NCI-H446 treated with DMSO at 0.1 percent for 48 hours (cell line): ENCODE measurements around the gene C1GALT1.
A peak's percentile ranks its signal among the peaks of the same experiment; 100 is the strongest.
"Not testable (repeated sequence)": the region's sequence is repeated elsewhere in the genome, so short reads cannot be mapped to it uniquely, and the experiment has no call there.

Experiments
- DNase-seq: peaks from one replicate; lab custom pipeline; 2025; lab: John Stamatoyannopoulos, UW

The C1GALT1 gene

GRCh38 chr7:7182156-7183060 lies at the start of gene C1GALT1:
TSS of gene C1GALT1 (plus strand) at chr7:7182544. CDS start at chr7:7234320, 51,776 bp downstream.
- peak; percentile 97 for DNase-seq

- DNase-seq, result no peak
Observed at GRCh38 chr7:7134046-7134445, 48.3 kb upstream of the C1GALT1 start.

GRCh38 chr7:7135074-7135473 lies 47.3 kb upstream of the C1GALT1 start:
- no peak for DNase-seq

GRCh38 chr7:7135924-7136323 lies 46.4 kb upstream of the C1GALT1 start:
- not testable (repeated sequence) for DNase-seq

GRCh38 chr7:7136466-7137381 lies 45.6 kb upstream of the C1GALT1 start:
- DNase-seq, result no peak

- no peak for DNase-seq
Observed at GRCh38 chr7:7138897-7139296, 43.4 kb upstream of the C1GALT1 start.

GRCh38 chr7:7143404-7143803 lies 38.9 kb upstream of the C1GALT1 start:
- DNase-seq, result not testable (repeated sequence)

GRCh38 chr7:7145151-7145550 lies 37.2 kb upstream of the C1GALT1 start:
- DNase-seq, result not testable (repeated sequence)

- no peak for DNase-seq
Observed at GRCh38 chr7:7146837-7147236, 35.5 kb upstream of the C1GALT1 start.

- DNase-seq, result no peak
Observed at GRCh38 chr7:7148798-7149481, 33.4 kb upstream of the C1GALT1 start.

- no peak for DNase-seq
Observed at GRCh38 chr7:7151285-7151684, 31.1 kb upstream of the C1GALT1 start.

GRCh38 chr7:7151865-7152264 lies 30.5 kb upstream of the C1GALT1 start:
- DNase-seq, result no peak

GRCh38 chr7:7152315-7152714 lies 30.0 kb upstream of the C1GALT1 start:
- DNase-seq, result no peak

GRCh38 chr7:7154355-7154754 lies 28.0 kb upstream of the C1GALT1 start:
- DNase-seq, result not testable (repeated sequence)

GRCh38 chr7:7156663-7157062 lies 25.7 kb upstream of the C1GALT1 start:
- no peak for DNase-seq

- DNase-seq, result no peak
Observed at GRCh38 chr7:7157177-7157886, 25.0 kb upstream of the C1GALT1 start.

GRCh38 chr7:7157887-7158271 lies 24.5 kb upstream of the C1GALT1 start:
- DNase-seq, result no peak

GRCh38 chr7:7159063-7159658 lies 23.2 kb upstream of the C1GALT1 start:
- DNase-seq, result no peak

GRCh38 chr7:7164591-7164990 lies 17.8 kb upstream of the C1GALT1 start:
- DNase-seq, result no peak

- DNase-seq, result no peak
Observed at GRCh38 chr7:7165372-7165771, 17.0 kb upstream of the C1GALT1 start.

GRCh38 chr7:7166318-7166717 lies 16.0 kb upstream of the C1GALT1 start:
- no peak for DNase-seq
